ENCODE data around the gene PLEKHS1. TPM values are rescaled to one million over a fixed set of nuclear protein-coding genes. Genes with fewer than 3 reads are reported as not detected.

The PLEKHS1 gene
- total and polyA plus RNA-seq, 4 donors = under 0.01 TPM; not detected in 3

GRCh38 chr10:113713640-113713982, 37.9 kb upstream of the PLEKHS1 start:
- H3K9ac ChIP-seq (ENCODE audit: low read depth in 1 of 2, low read length in 2 of 2) = no peak overlapping the region
- TF ChIP-seq ZBTB33 (IDR thresholded peaks at IDR 0.05) (no peak), MAX (IDR thresholded peaks at IDR 0.05) (no peak), FOXA2 (IDR thresholded peaks at IDR 0.05) (no peak), REST (IDR thresholded peaks at IDR 0.05) (no peak), SP1 (IDR thresholded peaks at IDR 0.05) (no peak), TAF1 (conservative IDR thresholded peaks at IDR 0.05) (no peak), RAD21 (IDR thresholded peaks at IDR 0.05) (no peak), CTCF (IDR thresholded peaks at IDR 0.05; ENCODE audit: low read depth, low read length, missing input control) (no peak), RXRA (IDR thresholded peaks at IDR 0.05) (no peak), HNF4A (conservative IDR thresholded peaks at IDR 0.05) (no peak), YY1 (IDR thresholded peaks at IDR 0.05) (no peak), ATF3 (IDR thresholded peaks at IDR 0.05) (no peak), EGR1 (IDR thresholded peaks at IDR 0.05; ENCODE audit: low read depth in 2 of 2) (no peak), GABPA (IDR thresholded peaks at IDR 0.05 in 1 of 2, conservative IDR thresholded peaks at IDR 0.05 in 1 of 2) (no peak), HNF4G (IDR thresholded peaks at IDR 0.05) (no peak), NR2F2 (IDR thresholded peaks at IDR 0.05) (no peak), JUND (IDR thresholded peaks at IDR 0.05) (no peak), FOXA1 (IDR thresholded peaks at IDR 0.05) (no peak)
- peaks cover 0 to 13% (median 5%) of the 10 kb centered on the region in 4 donors for H3K36me3 ChIP-seq (ENCODE audit: control insufficient read depth in 4 of 4, insufficient read depth in 3 of 4, low read depth in 1 of 4, low read length in 3 of 4)
- no peak overlapping the region for H3K4me3 ChIP-seq (ENCODE audit: low read depth in 1 of 3, low read length in 3 of 3)
- no peaks in the 10 kb centered on the region for H3K27me3 ChIP-seq (ENCODE audit: control insufficient read depth in 4 of 4, insufficient read depth in 4 of 4, low read length in 3 of 4)
- no peaks in the 10 kb centered on the region for H3K4me1 ChIP-seq (ENCODE audit: control insufficient read depth in 4 of 4, insufficient read depth in 4 of 4, low read length in 3 of 4)
- H3K9me3 ChIP-seq (ENCODE audit: control insufficient read depth in 4 of 4, low read length in 3 of 4) = no peaks in the 10 kb centered on the region
- no peak for DNase-seq (ENCODE audit: low spot score)
- no peak overlapping the region for H3K27ac ChIP-seq (ENCODE audit: low read depth in 1 of 2, low read length in 2 of 2)
- 84% methylated on average over 2 of the region's 2 CpGs for WGBS

Data from liver (tissue), 9 donors.